GM18519 (cell line): Measurements from ENCODE around the gene FCRL6.

Experiments used
- ATAC-seq: cut with Tn5 transposase; IDR thresholded peaks from one replicate; pipeline ENCODE4 v1.9.1; 2021; ENCODE audit warnings: mild to moderate bottlenecking, moderate library complexity; ENCODE audit not compliant: unreplicated experiment, low FRiP score

Gene FCRL6

GRCh38 chr1:159798893-159799292 is 3.3 kb upstream of the FCRL6 start:
- ATAC-seq = no peak

- ATAC-seq = no peak
Observed at GRCh38 chr1:159799446-159799985, 2.6 kb upstream of the FCRL6 start.

GRCh38 chr1:159800177-159800930 is 1.8 kb upstream of the FCRL6 start:
- ATAC-seq = no peak

- ATAC-seq = no peak
Observed at GRCh38 chr1:159803956-159804689, 2.0 kb downstream of the FCRL6 start.

GRCh38 chr1:159804924-159805323 is 2.8 kb downstream of the FCRL6 start:
- ATAC-seq = no peak

GRCh38 chr1:159815926-159816325 is 13.8 kb downstream of the FCRL6 start:
- no peak for ATAC-seq

- no peak for ATAC-seq
Observed at GRCh38 chr1:159817276-159818041, 15.3 kb downstream of the FCRL6 start.

GRCh38 chr1:159821171-159821867 is 19.2 kb downstream of the FCRL6 start:
- no peak for ATAC-seq

- ATAC-seq = no peak
Observed at GRCh38 chr1:159823406-159823805, 21.2 kb downstream of the FCRL6 start.

- ATAC-seq = no peak
Observed at GRCh38 chr1:159825564-159825963, 23.4 kb downstream of the FCRL6 start.

- no peak for ATAC-seq
Observed at GRCh38 chr1:159826441-159827101, 24.4 kb downstream of the FCRL6 start, which contains the start of gene SLAMF8. Gene SLAMF8, plus strand, starts transcription at chr1:159826873. Its CDS starts 26 bp downstream, at chr1:159826899.

- ATAC-seq = no peak
Observed at GRCh38 chr1:159827102-159827490, 24.9 kb downstream of the FCRL6 start.

- ATAC-seq = no peak
Observed at GRCh38 chr1:159827549-159827948, 25.4 kb downstream of the FCRL6 start.

GRCh38 chr1:159828176-159828575 is 26.0 kb downstream of the FCRL6 start:
- ATAC-seq = no peak

GRCh38 chr1:159828581-159829272 is 26.6 kb downstream of the FCRL6 start:
- ATAC-seq = no peak

GRCh38 chr1:159829273-159829634 is 27.1 kb downstream of the FCRL6 start:
- peak; percentile 67 for ATAC-seq

GRCh38 chr1:159829822-159830465 is 27.8 kb downstream of the FCRL6 start:
- ATAC-seq = no peak

GRCh38 chr1:159830722-159831121 is 28.6 kb downstream of the FCRL6 start:
- ATAC-seq = no peak
